T-helper 1 cell treated with Interleukin-12 subunit alpha and Interleukin-12 subunit beta and Interleukin-4 antibody, amounts not matched to agents 30 μg/mL and 1 μg/mL, for 36 hours (primary cell): ENCODE results near the gene MRPL27.
"Not testable (repeated sequence)": the region's sequence is repeated elsewhere in the genome, so short reads cannot be mapped to it uniquely, and the experiment has no call there.

Experiments
- H3K27ac Mint-ChIP-seq: one replicate; pipeline ENCODE4 v1.8.0; 2021; ENCODE audit warnings: mild to moderate bottlenecking, mixed read lengths
- H3K27me3 Mint-ChIP-seq: one replicate; pipeline ENCODE4 v1.8.0; 2021; ENCODE audit warnings: low read depth, mixed read lengths
- H3K36me3 Mint-ChIP-seq: one replicate; pipeline ENCODE4 v1.8.0; 2021; ENCODE audit warnings: low read depth, mixed read lengths
- H3K4me1 Mint-ChIP-seq: one replicate; pipeline ENCODE4 v1.8.0; 2021; ENCODE audit warnings: low read depth, mixed read lengths
- H3K4me3 Mint-ChIP-seq: one replicate; pipeline ENCODE4 v1.8.0; 2021; ENCODE audit warnings: mild to moderate bottlenecking, moderate library complexity, mixed read lengths
- H3K9me3 Mint-ChIP-seq: one replicate; pipeline ENCODE4 v1.8.0; 2021; ENCODE audit warnings: mixed read lengths

Gene MRPL27

DNA sequence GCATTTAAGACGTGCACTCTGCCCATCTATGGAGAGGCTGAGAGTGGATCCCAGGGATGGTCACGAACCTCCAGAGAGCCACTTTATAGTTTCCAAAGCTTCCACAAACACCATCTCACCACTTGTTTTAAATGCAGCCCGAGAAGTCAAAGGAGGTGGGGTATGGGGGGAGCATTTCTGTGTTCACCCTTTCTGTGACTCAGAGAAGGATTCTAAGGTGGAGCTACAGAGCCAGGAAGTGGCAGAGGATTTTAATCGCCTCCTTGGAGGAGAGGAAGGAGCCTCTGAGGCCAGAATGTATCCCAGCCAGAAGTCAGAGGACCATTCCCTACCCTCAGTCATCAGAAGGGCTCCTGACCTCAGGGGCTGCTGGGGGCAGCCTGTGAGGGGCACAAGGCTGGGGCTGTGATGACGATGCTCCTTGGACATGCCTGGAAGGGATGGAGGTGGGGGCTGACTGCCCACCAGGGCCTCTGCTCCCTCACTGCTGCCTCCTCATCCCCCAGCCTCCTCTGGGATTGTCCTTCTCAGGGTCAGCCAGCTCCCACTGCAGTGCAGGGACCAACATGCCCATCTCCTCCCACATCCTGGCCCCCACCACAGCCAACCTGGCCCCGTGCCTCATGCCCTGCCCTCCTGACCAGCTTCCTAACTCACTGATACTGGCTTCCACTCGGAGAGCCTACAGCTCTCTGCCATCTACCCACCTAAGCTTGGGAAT is 24.3 kb downstream of the MRPL27 start:
- peaks cover 29% of the 10 kb centered on the region for H3K4me1 Mint-ChIP-seq
- H3K27ac Mint-ChIP-seq: peak overlapping the region; percentile 32

DNA sequence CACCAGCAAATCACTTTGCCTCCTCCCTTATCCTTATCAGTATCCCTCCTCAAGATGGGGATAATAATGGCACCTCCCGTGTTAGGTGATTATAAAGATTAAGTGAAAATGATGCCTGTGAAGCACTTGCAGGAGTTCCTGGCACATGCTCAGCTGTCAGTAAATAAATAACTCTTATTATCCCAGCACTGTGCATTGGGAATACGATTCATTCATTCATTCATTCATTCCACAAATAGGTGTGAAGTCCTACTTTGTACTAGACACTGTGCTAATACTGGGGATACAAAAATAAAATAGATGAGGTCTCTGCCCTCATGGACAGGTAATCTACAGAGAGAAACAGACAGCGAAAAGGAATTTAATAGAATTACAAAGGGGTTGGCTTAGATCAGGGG is 25.1 kb downstream of the MRPL27 start:
- Mint-ChIP-seq H3K27me3 (no peaks in the 10 kb centered on the region), H3K27ac (peak overlapping the region; percentile 53), H3K9me3 (no peaks in the 10 kb centered on the region), H3K36me3 (peaks cover 2% of the 10 kb centered on the region), H3K4me1 (peaks cover 29% of the 10 kb centered on the region), H3K4me3 (peak overlapping the region; percentile 88)

More for the DNA sequence above, 24.3 kb downstream of the MRPL27 start:
- Mint-ChIP-seq H3K36me3 (peaks cover 5% of the 10 kb centered on the region), H3K9me3 (no peaks in the 10 kb centered on the region), H3K4me3 (peak overlapping the region; percentile 25), H3K27me3 (no peaks in the 10 kb centered on the region)

DNA sequence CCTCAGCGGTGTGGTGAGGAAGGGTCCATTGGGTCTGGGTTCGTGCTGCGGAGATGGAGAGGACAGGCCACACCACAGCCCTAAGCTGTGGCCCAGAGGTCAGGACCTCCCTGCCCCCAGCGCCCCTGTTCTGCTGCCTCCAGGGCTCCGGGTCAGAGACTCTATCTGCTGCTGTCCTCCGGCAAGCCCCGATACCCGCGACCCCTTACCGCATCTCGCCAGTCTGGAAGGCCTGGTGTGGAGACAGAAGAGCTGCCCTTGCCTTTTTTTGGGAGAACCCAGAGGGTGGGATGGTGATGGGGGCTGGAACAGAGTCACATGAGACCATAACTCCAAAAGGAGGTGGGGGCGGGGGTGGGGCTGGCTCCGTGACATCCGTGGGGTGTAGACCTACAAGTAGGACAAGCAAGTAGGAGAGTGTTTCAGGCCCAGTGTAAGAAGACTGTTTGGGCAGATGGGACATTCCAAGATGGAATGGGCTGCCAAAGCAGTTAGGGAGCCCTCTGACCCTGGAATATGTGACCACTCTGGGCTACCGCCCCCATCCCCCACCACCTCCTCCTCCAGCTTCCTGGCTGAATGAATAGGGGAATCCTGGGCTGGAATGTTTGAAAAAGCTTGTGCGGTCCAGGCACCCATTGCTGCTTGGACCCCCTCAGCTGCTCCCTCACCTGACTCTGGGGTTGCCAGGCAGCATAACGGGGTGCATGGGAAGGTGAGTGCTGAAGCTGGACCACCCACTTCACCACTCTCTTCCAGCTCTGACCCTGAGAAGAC is 25.7 kb downstream of the MRPL27 start:
- Mint-ChIP-seq H3K27me3 (no peaks in the 10 kb centered on the region), H3K4me3 (peak overlapping the region; percentile 88), H3K4me1 (peaks cover 29% of the 10 kb centered on the region), H3K27ac (peak overlapping the region; percentile 26), H3K36me3 (peaks cover 2% of the 10 kb centered on the region), H3K9me3 (no peaks in the 10 kb centered on the region)

DNA sequence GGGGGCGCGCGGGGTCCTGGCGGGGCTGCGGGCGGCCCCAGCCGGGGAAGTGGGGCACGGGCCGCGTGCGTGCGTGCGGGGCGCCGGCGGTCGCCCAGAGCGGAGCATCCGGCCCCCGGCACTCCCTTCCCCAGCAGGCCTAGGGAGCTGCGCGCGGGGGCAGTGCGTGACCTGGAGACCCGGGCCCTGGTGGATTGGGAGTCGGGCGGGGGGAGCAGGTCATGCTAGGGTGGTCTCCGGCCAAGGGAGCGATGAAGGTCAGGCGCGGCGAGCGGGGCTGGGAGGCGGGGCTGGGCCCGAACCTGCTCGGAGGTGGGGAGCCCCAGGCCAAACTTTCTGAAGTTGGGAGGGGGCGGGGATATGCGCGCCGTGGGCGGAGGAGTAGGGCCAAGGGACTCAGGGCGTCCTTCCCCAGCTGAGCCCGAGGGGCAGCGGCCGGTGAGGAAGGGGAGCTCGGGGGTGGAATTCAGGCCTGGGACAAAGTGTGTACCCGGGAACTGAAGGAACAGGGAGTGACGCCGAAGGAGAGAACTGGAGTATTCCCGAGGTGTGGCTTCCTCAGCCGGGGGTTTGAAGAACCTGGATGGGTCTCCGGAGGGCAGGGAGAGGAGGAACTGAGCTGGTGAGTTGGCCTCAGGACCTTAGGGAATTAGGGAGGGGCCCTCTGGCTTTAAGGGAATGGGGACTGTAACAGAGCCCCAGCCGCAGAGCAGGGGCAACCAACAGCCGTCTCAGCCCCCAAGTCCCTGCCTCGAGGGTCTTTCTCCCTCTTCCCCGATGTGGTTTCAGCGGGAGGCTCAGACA is 26.5 kb downstream of the MRPL27 start:
- Mint-ChIP-seq H3K36me3 (peaks cover 2% of the 10 kb centered on the region), H3K27me3 (no peaks in the 10 kb centered on the region), H3K9me3 (no peaks in the 10 kb centered on the region), H3K27ac (peak overlapping the region; percentile 77), H3K4me1 (peaks cover 29% of the 10 kb centered on the region), H3K4me3 (peak overlapping the region; percentile 88)

- peaks cover 29% of the 10 kb centered on the region for H3K4me1 Mint-ChIP-seq
- peak within 1 kb of the TSS; percentile 96 for H3K27ac Mint-ChIP-seq
Observed at GRCh38 chr17:50345432-50346312, 27.3 kb downstream of the MRPL27 start, which contains the start of gene XYLT2. Gene XYLT2, plus strand, starts transcription at chr17:50346126. Its CDS starts 15 bp downstream, at chr17:50346141.

DNA sequence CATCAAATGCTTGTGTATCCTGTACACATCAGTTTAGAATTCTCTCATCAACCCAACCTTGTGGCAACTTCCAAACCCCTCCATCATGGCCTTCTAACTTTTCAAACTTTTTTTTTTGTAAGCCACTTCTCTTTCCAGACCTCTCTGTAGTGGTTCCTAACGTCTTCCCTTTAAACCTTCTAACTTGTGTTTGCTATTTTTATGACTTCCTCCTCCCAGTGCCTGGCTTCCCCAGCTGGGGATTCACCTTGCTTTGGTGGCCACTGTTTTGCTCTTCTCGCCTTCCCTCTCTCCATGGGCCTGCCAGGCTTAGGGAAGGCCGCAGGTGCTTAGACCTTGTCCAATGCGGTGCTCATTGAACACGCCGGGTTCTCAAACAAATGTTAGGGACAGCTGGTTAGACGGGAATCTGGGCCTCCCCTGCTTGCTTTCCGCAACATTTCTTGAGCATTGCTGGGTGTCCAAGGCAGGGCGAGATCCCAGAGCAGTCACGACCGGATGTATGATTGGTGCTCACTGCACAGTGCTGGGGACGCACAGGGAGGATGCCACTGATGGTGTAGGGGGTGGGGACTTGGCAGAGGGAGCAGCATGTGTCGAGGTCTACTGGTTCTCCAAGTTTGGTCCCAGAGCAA is 28.1 kb downstream of the MRPL27 start:
- Mint-ChIP-seq H3K27ac (peak overlapping the region; percentile 57), H3K9me3 (no peaks in the 10 kb centered on the region), H3K4me1 (peaks cover 27% of the 10 kb centered on the region), H3K27me3 (no peaks in the 10 kb centered on the region), H3K36me3 (no peaks in the 10 kb centered on the region), H3K4me3 (peak overlapping the region; percentile 61)

More at GRCh38 chr17:50345432-50346312, 27.3 kb downstream of the MRPL27 start, which contains the start of gene XYLT2:
- Mint-ChIP-seq H3K9me3 (no peaks in the 10 kb centered on the region), H3K27me3 (no peaks in the 10 kb centered on the region), H3K36me3 (no peaks in the 10 kb centered on the region), H3K4me3 (peak within 1 kb of the TSS; percentile 93)

DNA sequence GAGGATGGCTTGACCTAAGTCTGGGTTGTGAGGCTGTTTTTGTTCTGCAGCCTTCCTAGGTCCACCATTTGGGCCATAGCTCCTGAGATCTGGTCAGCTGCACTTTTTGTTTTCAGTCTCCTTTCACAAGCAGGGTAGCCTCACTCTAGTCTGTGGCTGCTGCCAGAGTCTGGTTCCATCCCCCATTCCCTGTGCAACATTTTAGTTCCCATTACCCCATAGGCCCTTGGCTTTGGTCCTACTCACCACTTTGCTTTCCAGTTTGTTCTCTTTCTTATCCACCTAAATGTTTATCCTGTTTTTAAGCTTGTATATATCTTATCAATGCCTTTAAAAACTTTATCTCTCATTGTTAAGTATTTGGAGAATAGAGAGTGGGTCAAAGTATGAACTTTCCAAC is 33.6 kb downstream of the MRPL27 start:
- no peaks in the 10 kb centered on the region for H3K27me3 Mint-ChIP-seq
- H3K9me3 Mint-ChIP-seq: peaks cover 12% of the 10 kb centered on the region
- peaks cover 2% of the 10 kb centered on the region for H3K36me3 Mint-ChIP-seq
- H3K27ac Mint-ChIP-seq: no peak overlapping the region
- H3K4me1 Mint-ChIP-seq: no peaks in the 10 kb centered on the region
- no peak overlapping the region for H3K4me3 Mint-ChIP-seq

- Mint-ChIP-seq H3K36me3 (peaks cover 2% of the 10 kb centered on the region), H3K4me3 (no peak overlapping the region), H3K4me1 (peaks cover 3% of the 10 kb centered on the region), H3K27me3 (peaks cover 3% of the 10 kb centered on the region), H3K27ac (no peak overlapping the region), H3K9me3 (peaks cover 12% of the 10 kb centered on the region)
Observed at GRCh38 chr17:50338645-50339044, 34.3 kb downstream of the MRPL27 start.

DNA sequence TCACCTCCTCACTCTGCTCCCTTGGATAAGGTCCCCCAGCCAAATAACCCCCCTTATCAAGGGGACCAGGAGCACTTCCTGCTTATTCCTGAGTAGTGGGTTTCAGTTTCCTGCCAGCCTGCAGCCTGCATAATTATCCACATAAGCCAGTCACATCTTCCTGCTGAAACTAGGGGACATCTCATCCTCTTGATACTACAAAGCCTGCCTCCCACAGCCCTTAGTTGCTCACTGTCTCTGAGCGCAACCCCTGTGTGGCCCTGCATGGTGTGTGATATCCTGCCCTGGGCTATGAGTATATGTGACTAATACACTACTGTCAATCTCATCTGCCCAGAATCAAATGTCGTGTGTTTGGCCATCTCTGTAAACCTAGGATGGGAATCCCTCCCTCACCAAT is 35.0 kb downstream of the MRPL27 start:
- Mint-ChIP-seq H3K9me3 (peaks cover 12% of the 10 kb centered on the region), H3K27me3 (peaks cover 5% of the 10 kb centered on the region), H3K4me1 (peaks cover 6% of the 10 kb centered on the region), H3K36me3 (peaks cover 2% of the 10 kb centered on the region), H3K27ac (no peak overlapping the region), H3K4me3 (no peak overlapping the region)

GRCh38 chr17:50333291-50334057 is 39.5 kb downstream of the MRPL27 start:
- H3K9me3 Mint-ChIP-seq, H3K27me3 Mint-ChIP-seq, H3K36me3 Mint-ChIP-seq, H3K27ac Mint-ChIP-seq: not testable (repeated sequence)
- peaks cover 12% of the 10 kb centered on the region for H3K4me1 Mint-ChIP-seq
- H3K4me3 Mint-ChIP-seq: peak overlapping the region; percentile 26

DNA sequence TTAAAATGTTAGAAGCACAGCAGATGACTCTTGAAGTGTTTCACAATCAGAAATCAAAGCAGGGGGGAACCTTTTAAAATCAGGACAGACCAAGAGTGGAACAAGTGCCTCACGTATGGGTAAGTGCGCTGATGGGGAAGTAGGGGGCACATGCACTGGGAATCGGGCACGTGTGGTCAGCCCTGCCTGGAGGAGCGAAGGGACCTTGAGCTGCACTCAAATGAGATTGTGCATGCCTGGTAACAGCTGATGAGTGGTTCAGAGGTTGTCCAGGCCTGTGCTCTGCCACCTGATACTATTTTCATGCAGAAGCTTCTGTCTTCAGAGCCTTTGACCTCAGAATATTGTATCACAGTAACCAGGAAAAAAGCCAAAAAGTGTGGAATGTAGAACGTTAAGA is 40.8 kb downstream of the MRPL27 start:
- Mint-ChIP-seq H3K36me3 (no peaks in the 10 kb centered on the region), H3K4me3 (no peak overlapping the region), H3K9me3 (no peaks in the 10 kb centered on the region), H3K4me1 (peaks cover 12% of the 10 kb centered on the region), H3K27ac (no peak overlapping the region), H3K27me3 (peaks cover 5% of the 10 kb centered on the region)

DNA sequence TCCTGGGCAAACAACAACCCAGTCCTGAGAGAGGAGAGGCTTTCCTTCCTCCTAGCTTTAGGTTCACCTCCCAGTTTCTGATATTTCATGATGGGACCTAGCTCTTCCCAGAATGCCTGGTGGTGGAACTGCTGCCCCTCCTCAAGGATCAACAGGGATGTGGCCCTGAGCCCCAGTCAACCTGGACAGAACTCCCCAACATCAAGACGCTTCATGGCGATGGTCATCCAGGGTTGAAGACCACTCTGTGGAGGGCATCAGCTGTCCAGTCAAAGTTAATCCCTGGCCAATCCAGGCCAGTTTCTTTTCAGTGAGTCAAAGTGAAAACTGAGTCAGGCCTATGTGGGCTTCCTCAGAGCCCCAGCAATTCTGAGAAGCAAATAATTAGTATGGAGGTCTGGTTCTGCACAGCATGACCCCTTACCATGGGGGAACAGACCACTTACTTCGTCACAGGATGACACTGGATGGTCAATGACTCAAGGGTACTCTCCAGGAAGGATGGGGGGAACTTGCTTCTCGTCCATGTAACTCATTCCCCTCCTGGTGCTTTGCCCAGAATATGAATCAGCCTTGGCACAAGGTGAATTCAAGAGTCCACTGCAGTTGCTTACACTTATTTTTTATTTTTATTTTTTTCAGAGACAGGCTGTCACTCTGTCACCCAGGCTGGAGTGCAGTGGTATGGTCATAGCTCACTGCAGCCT is 41.7 kb downstream of the MRPL27 start:
- Mint-ChIP-seq H3K36me3 (no peaks in the 10 kb centered on the region), H3K27ac (no peak overlapping the region), H3K4me1 (peaks cover 16% of the 10 kb centered on the region), H3K4me3 (no peak overlapping the region), H3K9me3 (no peaks in the 10 kb centered on the region), H3K27me3 (peaks cover 5% of the 10 kb centered on the region)
